Non-pigmented ciliary epithelial cell (primary cell): ENCODE measurements around the gene CSPG4.
A peak's percentile ranks its signal among the peaks of the same experiment; 100 is the strongest.

Source experiments
- DNase-seq: peaks from one replicate; pipeline ENCODE4 v3.0.0-alpha.2; 2010; ENCODE audit warnings: low read depth

Gene CSPG4

GRCh38 chr15:75669191-75669878 is 43.3 kb downstream of the CSPG4 start:
- no peak for DNase-seq

- DNase-seq: peak; percentile 98
Observed at GRCh38 chr15:75666823-75667501, 45.7 kb downstream of the CSPG4 start.

GRCh38 chr15:75663931-75664421 is 48.7 kb downstream of the CSPG4 start:
- no peak for DNase-seq

GRCh38 chr15:75662823-75663519 is 49.7 kb downstream of the CSPG4 start:
- DNase-seq: no peak

GRCh38 chr15:75661756-75662140 is 50.9 kb downstream of the CSPG4 start:
- no peak for DNase-seq

- peak; percentile 66 for DNase-seq
Observed at GRCh38 chr15:75661100-75661755, 51.4 kb downstream of the CSPG4 start.

GRCh38 chr15:75659928-75660645 is 52.6 kb downstream of the CSPG4 start:
- DNase-seq: no peak

GRCh38 chr15:75659141-75659771 is 53.4 kb downstream of the CSPG4 start:
- no peak for DNase-seq

GRCh38 chr15:75656813-75657212 is 55.8 kb downstream of the CSPG4 start:
- DNase-seq: no peak

- DNase-seq: no peak
Observed at GRCh38 chr15:75656331-75656730, 56.3 kb downstream of the CSPG4 start.

- DNase-seq: no peak
Observed at GRCh38 chr15:75655931-75656330, 56.7 kb downstream of the CSPG4 start.

- no peak for DNase-seq
Observed at GRCh38 chr15:75654201-75654907, 58.3 kb downstream of the CSPG4 start.

- DNase-seq: no peak
Observed at GRCh38 chr15:75653347-75653913, 59.2 kb downstream of the CSPG4 start.

- DNase-seq: no peak
Observed at GRCh38 chr15:75651810-75652543, 60.7 kb downstream of the CSPG4 start.

GRCh38 chr15:75650908-75651809 is 61.5 kb downstream of the CSPG4 start:
- DNase-seq: no peak

- DNase-seq: no peak
Observed at GRCh38 chr15:75649848-75650247, 62.8 kb downstream of the CSPG4 start.

- DNase-seq: no peak
Observed at GRCh38 chr15:75649045-75649761, 63.4 kb downstream of the CSPG4 start.
